Lung (tissue), 12 donors: ENCODE results near the gene RFX4. TPM values are rescaled to one million over a fixed set of nuclear protein-coding genes. Genes with fewer than 3 reads are reported as not detected.

ENCODE experiments used
- ATAC-seq: fragments of 200-7000 bp; cut with Tn5 transposase; one replicate; pipeline ENCODE4 v1.9.1; 2020; ENCODE audit warnings: moderate number of reproducible peaks; ENCODE audit not compliant: insufficient read depth, low FRiP score
- DNase-seq, 3 donors: peaks; one replicate each; pipeline ENCODE4 v3.0.0-alpha.2; 2013 to 2017
- H3K27ac ChIP-seq, 2 donors: one replicate each; pipeline ENCODE4 v1.5.1; 2013; ENCODE audit warnings: mild to moderate bottlenecking in 2 of 2, moderate library complexity in 2 of 2, control low read depth in 1 of 2, inconsistent platforms in 1 of 2, low read depth in 1 of 2, low read length in 1 of 2
- H3K27me3 ChIP-seq, 3 donors: one replicate each; pipeline ENCODE4 v1.5.1; 2013; ENCODE audit warnings: low read length in 2 of 3; ENCODE audit not compliant: control insufficient read depth in 3 of 3, insufficient read depth in 3 of 3
- H3K36me3 ChIP-seq, 4 donors: one replicate each; pipeline ENCODE4 v1.5.1; 2013; ENCODE audit warnings: low read length in 4 of 4, mild to moderate bottlenecking in 1 of 4, moderate library complexity in 1 of 4; ENCODE audit not compliant: control insufficient read depth in 4 of 4, insufficient read depth in 4 of 4
- H3K4me1 ChIP-seq, 5 donors: one replicate each; pipeline ENCODE4 v1.5.1; 2013; ENCODE audit warnings: low read length in 5 of 5, mild to moderate bottlenecking in 2 of 5, moderate library complexity in 1 of 5; ENCODE audit not compliant: control insufficient read depth in 5 of 5, insufficient read depth in 5 of 5
- H3K4me3 ChIP-seq: one replicate; pipeline ENCODE4 v1.5.1; 2013; ENCODE audit warnings: mild to moderate bottlenecking, control low read depth, moderate library complexity
- H3K9ac ChIP-seq, 2 donors: one replicate each; pipeline ENCODE4 v1.5.1; 2013; ENCODE audit warnings: low read length in 2 of 2, control low read depth in 1 of 2; ENCODE audit not compliant: insufficient read depth in 1 of 2
- H3K9me3 ChIP-seq, 4 donors: one replicate each; pipeline ENCODE4 v1.5.1; 2013; ENCODE audit warnings: low read length in 3 of 4, mild to moderate bottlenecking in 1 of 4, moderate library complexity in 1 of 4; ENCODE audit not compliant: control insufficient read depth in 4 of 4, insufficient read depth in 3 of 4
- WGBS, 2 donors: extraction: QIAGEN DNeasy Blood & Tissue Kit; methylation state at CpG; one replicate each; pipeline ENCODE4 v1.1.7; 2013; 5-methylcytosine and 5-hydroxymethylcytosine counted together
- polyA plus RNA-seq, 2 donors: library from polyadenylated mRNA; stranded (reverse); fragments of 200-250 nt; gene quantifications; one replicate each; pipeline ENCODE4 v1.2.1, GENCODE V29; 2013
- total RNA-seq, 2 donors: library from RNA; depleted of rRNA in 1 of 2; stranded (reverse); fragments of >200 nt in 1 of 2; gene quantifications; one replicate each; pipeline ENCODE4 v1.2.1, GENCODE V29; 2014 to 2021
- TF ChIP-seq, protein P1 (sequence below): IDR thresholded peaks from 2 replicates; pipeline ENCODE4 v1.5.1; 2012; ENCODE audit warnings: mild to moderate bottlenecking; ENCODE audit errors: control extremely low read depth, extremely low read depth
- donor health status: control.
- donor health status: control.
- donor health status: Bipolar disorder and iron deficiency.
- donor health status: healthy.
- donor health status: DM: yes; HTN: yes; CAD: no.

RFX4 gene
- total and polyA plus RNA-seq, 4 donors = not detected

DNA sequence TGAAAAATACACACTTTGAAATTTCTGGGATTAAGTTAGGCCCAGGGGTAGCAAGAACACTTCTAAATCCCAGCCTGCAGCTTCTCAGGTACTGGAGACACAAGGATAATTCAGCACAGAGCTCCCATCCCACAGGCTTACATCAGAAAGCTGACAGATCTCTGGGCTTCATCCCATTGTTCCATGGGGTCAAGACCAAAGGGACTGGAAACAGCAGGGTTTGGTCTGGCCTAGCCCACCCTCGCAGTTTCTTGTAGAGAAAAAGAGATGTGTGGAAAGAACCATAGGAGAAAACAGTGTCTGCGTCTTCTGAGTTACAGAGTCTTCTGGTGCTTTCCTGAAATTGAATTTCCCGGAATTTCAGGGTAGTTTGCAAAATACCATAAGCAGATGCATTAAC, 132.1 kb downstream of the RFX4 start:
- peaks cover 0 to 2% (median 0%) of the 10 kb centered on the region in 4 donors for H3K9me3 ChIP-seq
- WGBS, 2 donors = 93 to 94% methylated on average over 3 of the region's 3 CpGs
- no peaks in the 10 kb centered on the region for H3K4me1 ChIP-seq
- H3K4me3 ChIP-seq = no peak overlapping the region
- H3K27ac ChIP-seq = no peak overlapping the region
- H3K9ac ChIP-seq = no peak overlapping the region
- TF ChIP-seq, protein P1, sequence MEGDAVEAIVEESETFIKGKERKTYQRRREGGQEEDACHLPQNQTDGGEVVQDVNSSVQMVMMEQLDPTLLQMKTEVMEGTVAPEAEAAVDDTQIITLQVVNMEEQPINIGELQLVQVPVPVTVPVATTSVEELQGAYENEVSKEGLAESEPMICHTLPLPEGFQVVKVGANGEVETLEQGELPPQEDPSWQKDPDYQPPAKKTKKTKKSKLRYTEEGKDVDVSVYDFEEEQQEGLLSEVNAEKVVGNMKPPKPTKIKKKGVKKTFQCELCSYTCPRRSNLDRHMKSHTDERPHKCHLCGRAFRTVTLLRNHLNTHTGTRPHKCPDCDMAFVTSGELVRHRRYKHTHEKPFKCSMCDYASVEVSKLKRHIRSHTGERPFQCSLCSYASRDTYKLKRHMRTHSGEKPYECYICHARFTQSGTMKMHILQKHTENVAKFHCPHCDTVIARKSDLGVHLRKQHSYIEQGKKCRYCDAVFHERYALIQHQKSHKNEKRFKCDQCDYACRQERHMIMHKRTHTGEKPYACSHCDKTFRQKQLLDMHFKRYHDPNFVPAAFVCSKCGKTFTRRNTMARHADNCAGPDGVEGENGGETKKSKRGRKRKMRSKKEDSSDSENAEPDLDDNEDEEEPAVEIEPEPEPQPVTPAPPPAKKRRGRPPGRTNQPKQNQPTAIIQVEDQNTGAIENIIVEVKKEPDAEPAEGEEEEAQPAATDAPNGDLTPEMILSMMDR = no peak
- DNase-seq = no peak
- no peak for ATAC-seq
- H3K36me3 ChIP-seq = no peaks in the 10 kb centered on the region
- H3K27me3 ChIP-seq = peaks cover 0 to 45% (median 0%) of the 10 kb centered on the region in 3 donors

DNA sequence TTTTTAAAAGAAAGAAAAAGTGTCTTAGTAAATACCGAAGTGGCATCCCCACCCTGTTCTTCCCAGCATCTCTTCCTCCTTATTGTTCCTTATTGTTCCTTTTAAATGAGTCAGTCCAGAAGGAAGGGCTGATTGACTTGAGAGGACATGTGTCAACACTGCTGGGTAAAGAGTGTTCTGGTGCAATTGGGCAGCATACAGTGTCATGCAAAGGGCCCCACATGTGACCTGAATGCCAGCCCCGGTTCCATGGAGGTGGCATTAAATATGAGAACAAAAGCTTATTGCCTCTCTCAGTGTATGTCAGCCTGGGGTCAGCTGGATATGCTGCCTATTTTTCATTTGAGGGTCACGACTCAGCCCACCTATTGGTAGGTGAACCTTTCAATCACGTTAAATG, 132.8 kb downstream of the RFX4 start:
- ATAC-seq (no peak), DNase-seq (no peak)
- Histone ChIP-seq H3K36me3 (no peaks in the 10 kb centered on the region), H3K9ac (no peak overlapping the region), H3K27ac (no peak overlapping the region), H3K9me3 (peaks cover 0 to 2% (median 0%) of the 10 kb centered on the region in 4 donors), H3K4me3 (no peak overlapping the region), H3K4me1 (no peaks in the 10 kb centered on the region), H3K27me3 (peaks cover 0 to 45% (median 0%) of the 10 kb centered on the region in 3 donors)
- 78 to 82% methylated on average over 4 of the region's 4 CpGs for WGBS, 2 donors
- TF ChIP-seq, protein P1 = no peak

DNA sequence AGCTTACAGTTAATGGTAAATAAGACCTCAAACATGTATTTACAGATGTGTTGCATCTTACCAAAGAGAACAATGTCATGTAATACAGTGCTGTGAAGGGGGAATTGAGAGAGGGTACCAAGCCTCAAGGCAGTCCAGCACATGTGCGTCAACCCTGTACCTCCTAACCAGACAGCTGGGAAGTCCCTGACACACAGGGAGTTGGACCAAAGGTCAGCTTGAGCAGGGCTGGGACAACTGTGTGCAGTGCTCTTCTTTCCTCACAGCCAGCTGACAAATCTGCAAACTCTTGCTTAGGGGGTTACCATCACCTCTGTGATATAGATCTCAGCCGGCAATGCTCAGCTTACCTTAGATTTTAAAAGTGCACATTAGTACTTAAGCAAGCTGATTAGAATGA, 134.9 kb downstream of the RFX4 start:
- Histone ChIP-seq H3K4me3 (no peak overlapping the region), H3K27ac (no peak overlapping the region), H3K9me3 (peaks cover 0 to 2% (median 0%) of the 10 kb centered on the region in 4 donors), H3K4me1 (peaks cover 0 to 2% (median 0%) of the 10 kb centered on the region in 5 donors), H3K9ac (no peak overlapping the region), H3K36me3 (no peaks in the 10 kb centered on the region), H3K27me3 (peaks cover 0 to 32% (median 0%) of the 10 kb centered on the region in 3 donors)
- ATAC-seq (no peak), DNase-seq (no peak)
- WGBS, 2 donors = 98 to 99% methylated on average over 2 of the region's 2 CpGs
- TF ChIP-seq, protein P1 = no peak

DNA sequence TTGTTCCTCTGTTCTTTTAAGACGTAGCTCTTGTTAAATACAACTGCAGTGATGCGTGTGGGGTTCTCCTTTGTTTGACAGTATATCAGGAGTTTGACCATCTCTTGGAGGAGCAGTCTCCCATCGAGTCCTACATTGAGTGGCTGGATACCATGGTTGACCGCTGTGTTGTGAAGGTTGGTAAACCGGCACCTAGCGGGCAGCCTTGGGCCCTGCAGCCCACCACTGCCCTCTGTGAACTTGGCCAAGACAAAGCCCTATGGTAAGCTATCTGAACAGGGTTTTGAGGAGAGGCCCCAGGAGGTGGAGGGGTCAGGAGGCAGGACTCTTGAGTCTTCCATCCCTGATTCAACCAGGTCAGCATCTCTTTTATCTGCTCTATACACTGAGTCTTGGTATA, 137.1 kb downstream of the RFX4 start:
- TF ChIP-seq, protein P1 = no peak
- peaks cover 0 to 5% (median 0%) of the 10 kb centered on the region in 5 donors for H3K4me1 ChIP-seq
- 91 to 95% methylated on average over 6 of the region's 6 CpGs for WGBS, 2 donors
- no peaks in the 10 kb centered on the region for H3K36me3 ChIP-seq
- H3K27me3 ChIP-seq = peaks cover 0 to 25% (median 0%) of the 10 kb centered on the region in 3 donors
- ATAC-seq = no peak
- no peak overlapping the region for H3K4me3 ChIP-seq
- peaks cover 0 to 2% (median 0%) of the 10 kb centered on the region in 4 donors for H3K9me3 ChIP-seq
- H3K27ac ChIP-seq = no peak overlapping the region
- no peak overlapping the region for H3K9ac ChIP-seq
- DNase-seq = no peak
